Central memory CD4-positive, alpha-beta T cell (primary cell): ENCODE measurements around the gene SETD1A.

Source experiments
- DNase-seq: peaks from one replicate; pipeline ENCODE4 v3.0.0; 2022

SETD1A gene

DNA sequence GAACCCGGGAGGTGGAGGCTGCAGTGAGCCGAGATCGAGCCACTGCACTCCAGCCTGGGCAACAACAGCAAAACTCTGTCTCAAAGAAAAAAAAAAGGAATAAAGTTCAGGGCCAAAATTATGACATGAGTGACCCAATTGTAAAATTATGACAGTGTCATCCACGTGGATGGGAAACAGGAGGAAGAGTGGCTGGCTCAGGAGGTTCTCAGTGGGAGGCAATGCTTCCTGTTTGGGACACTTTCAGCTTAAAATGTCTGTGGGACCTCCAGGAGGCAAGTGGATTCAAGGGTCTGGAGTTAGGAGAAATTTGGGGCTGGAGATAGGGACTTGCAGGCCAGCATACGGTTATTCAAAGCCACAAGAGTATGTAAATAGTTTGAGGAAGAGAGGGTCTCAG is 67.8 kb downstream of the SETD1A start:
- no peak for DNase-seq

DNA sequence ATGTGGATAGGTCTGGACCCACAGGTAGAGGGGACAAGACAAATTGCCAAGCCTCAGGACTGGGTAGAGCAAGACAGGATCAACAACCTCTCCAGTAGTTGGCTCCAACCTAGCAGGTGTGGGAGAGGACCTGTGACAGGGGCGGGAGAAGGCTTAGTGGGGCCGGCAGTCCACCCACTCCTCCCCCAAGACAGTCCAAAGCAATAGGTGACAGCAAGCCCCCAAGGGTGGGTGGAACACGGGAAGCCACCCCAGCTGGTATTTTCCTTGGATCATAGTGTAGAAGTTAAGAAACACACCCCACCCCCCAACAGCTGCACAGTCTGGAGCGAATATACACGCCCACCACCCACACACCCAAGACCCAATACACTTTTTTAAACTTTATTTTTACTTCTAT is 71.7 kb downstream of the SETD1A start:
- DNase-seq: no peak

DNA sequence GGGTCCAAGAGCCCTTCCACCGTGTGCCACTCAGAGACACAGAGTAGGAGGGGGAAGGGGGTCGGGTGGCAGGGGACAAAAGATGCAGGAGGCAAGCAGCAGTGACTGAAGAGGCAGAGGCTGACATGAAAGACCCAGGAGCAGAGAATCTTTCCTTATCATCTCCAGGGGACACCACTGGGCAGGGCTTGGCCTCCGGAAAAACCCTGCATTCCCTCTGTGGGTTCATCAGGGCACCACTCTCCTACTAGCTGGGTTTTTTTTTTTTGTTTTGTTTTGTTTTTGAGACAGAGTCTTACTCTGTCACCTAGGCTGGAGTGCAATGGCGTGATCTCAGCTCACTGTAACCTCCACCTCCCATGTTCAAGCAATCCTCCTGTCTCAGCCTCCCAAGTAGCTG is 73.7 kb downstream of the SETD1A start:
- no peak for DNase-seq

DNA sequence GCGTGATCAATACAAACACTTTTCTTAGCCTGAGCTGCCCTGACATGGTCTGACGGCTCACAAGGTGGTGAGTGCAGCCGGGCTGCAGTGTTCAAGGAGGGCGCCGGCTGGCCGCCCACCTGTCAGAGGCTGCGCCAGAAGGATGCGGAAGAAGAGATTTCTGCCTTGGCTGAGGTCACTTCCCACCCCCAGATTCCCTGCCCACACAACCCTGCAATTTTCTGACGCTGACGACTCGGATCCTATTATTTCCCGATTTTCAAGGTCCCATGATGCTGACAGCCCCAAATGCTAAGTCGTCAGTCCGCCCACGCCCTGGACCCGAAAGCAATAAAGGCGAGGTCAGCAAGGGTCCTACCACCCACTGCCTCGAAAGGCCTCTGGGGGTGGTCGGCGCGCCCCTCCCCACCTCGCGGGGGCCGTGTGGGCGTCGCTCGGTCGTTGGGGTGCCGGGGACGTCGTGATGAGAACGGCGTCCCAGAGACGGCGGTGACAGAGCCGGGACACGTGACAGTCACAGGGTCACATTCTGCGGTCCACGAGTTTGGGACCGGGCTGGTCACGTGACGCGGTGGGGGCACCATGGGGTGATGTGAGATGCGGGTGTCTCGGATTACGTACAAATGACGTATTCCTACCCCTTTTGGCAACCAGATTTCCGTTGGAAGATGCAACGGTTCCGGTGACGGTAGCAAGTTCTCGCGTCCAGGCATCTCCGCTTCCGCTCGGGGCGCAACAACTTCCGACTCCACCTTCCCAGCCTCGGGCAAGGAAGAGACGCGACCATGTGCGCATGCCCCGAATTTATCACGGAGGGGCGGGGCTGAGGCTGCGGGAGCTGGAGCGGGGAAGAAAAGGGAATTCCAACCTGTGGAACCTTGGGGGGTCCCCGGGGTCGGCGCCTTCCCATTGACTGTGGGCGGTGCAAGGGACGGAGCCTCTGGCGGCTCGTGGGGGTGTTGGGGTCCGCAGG is 75.5 kb downstream of the SETD1A start, which contains the start of gene STX4:
Gene STX4, plus strand, starts transcription at position 823 of the 973 bp plus-strand sequence. CDS start 248 bp downstream, outside the sequence.
- DNase-seq: peak; percentile 99

DNA sequence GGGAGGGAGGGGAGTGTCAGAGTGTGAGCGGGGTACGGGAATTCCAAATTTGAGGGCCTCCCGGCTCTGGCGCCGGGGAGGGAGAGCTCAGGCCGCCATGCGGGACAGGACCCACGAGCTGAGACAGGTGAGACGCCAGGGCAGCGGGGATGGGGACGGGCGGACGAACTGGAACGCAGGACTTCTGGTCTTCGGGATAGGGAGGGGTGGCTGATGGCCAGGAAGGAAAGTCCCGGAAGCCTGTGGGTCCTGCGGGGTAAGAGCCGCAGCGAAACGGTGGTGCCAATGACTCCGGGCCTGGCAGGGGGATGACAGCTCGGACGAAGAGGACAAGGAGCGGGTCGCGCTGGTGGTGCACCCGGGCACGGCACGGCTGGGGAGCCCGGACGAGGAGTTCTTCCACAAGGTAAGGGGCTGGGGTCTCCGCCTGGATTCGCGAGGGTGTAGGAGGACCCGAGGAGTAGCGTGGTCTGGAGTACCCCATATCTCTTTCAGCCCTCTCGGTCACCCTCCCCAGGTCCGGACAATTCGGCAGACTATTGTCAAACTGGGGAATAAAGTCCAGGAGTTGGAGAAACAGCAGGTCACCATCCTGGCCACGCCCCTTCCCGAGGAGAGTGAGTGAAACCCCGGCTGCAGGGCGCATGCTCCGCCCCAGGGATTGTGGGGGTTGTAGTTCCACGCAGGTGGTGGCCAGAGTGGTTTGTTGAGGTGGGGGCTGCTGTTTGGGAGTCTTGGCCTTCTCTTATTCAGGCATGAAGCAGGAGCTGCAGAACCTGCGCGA is 76.3 kb downstream of the SETD1A start:
- peak; percentile 81 for DNase-seq
